Measurements from ENCODE around the gene TMPRSS12. TPM values are rescaled to one million over a fixed set of nuclear protein-coding genes. Genes with fewer than 3 reads are reported as not detected.
A peak's percentile ranks its signal among the peaks of the same experiment; 100 is the strongest.

TMPRSS12 gene
- total and polyA plus RNA-seq, 2 donors (not counting 1 experiment from before 2014, with no cell fraction given): not detected

- peak; percentile 50 for DNase-seq
- peak overlapping the region; percentile 43 for H2AFZ ChIP-seq (ENCODE audit: insufficient read depth, low read depth, low read length, poor library complexity, severe bottlenecking)
- peak overlapping the region; percentile 76 for H3K4me2 ChIP-seq (replicated peaks; ENCODE audit: low read depth, low read length, poor library complexity, severe bottlenecking)
- Mint-ChIP-seq H3K27me3 (no peaks in the 10 kb centered on the region), H3K4me3 (peak overlapping the region; percentile 96), H3K4me1 (peaks cover 63% of the 10 kb centered on the region), H3K27ac (peak overlapping the region; percentile 98), H3K9me3 (ENCODE audit: insufficient read depth) (no peaks in the 10 kb centered on the region)
- WGBS (ENCODE audit: insufficient coverage): 0% methylated on average over 6 of the region's 7 CpGs
- H4K20me1 ChIP-seq (ENCODE audit: control insufficient read depth, insufficient read depth, low read length, poor library complexity, severe bottlenecking): peaks cover 23% of the 10 kb centered on the region
- no peak for TF ChIP-seq CTCF (IDR thresholded peaks at IDR 0.05)
- H3K27me3 ChIP-seq (replicated peaks in 1 of 4; ENCODE audit: control extremely low read depth in 1 of 4, control insufficient read depth in 3 of 4, insufficient read depth in 4 of 4, low read length in 3 of 4): no peaks in the 10 kb centered on the region
- peaks cover 0 to 18% of the 10 kb centered on the region in 2 experiments for H3K36me3 ChIP-seq (replicated peaks in 1 of 2; ENCODE audit: control extremely low read depth in 1 of 2, control insufficient read depth in 1 of 2, extremely low read depth in 1 of 2, insufficient read depth in 2 of 2, low read length in 1 of 2)
- peak overlapping the region; percentile 66 to 91 for H3K27ac ChIP-seq (ENCODE audit: low read length in 2 of 2)
- peaks cover 58% of the 10 kb centered on the region for H3K79me2 ChIP-seq (ENCODE audit: control insufficient read depth, insufficient read depth, low read length)
- H3K4me1 ChIP-seq (ENCODE audit: control insufficient read depth in 2 of 2, insufficient read depth in 2 of 2, low read length in 2 of 2): peaks cover 44 to 47% of the 10 kb centered on the region in 2 donors
- ChIA-PET POLR2A (interaction anchor here (0.6 to 0.9 kb wide), 4 partner anchors 32 to 444 kb away, joined by 3 to 5 read pairs (median 4); no protein-coding TSS in a partner anchor), CTCF (interaction anchor here (1.1 to 10.0 kb wide), 7 partner anchors 12 to 420 kb away, joined by 3 to 94 read pairs (median 5); partner anchors contain the start of genes ATF1 and DIP2B)
- H3K9me3 ChIP-seq (ENCODE audit: control extremely low read depth in 1 of 3, control insufficient read depth in 2 of 3, insufficient read depth in 1 of 3, low read length in 2 of 3): no peaks in the 10 kb centered on the region
- H3K4me3 ChIP-seq (ENCODE audit: control extremely low read depth in 1 of 5, extremely low read depth in 1 of 5, insufficient read depth in 1 of 5, low read depth in 2 of 5, low read length in 4 of 5): peak overlapping the region; percentile 75 to 99 (median 88)
- H3K9ac ChIP-seq (ENCODE audit: low read length): peak overlapping the region; percentile 92
- intact Hi-C loops (cut with micrococcal nuclease): loop anchor here (2.0 to 10.0 kb wide), 4 partner anchors 32 to 520 kb away; partner anchors contain the start of genes DIP2B and LARP4
- ATAC-seq (ENCODE audit: low read depth): no peak
Observed at GRCh38 chr12:50925342-50925651, 82.6 kb downstream of the TMPRSS12 start.

- intact Hi-C loops (cut with micrococcal nuclease): loop anchor here (2.0 to 10.0 kb wide), 4 partner anchors 33 to 521 kb away; partner anchors contain the start of genes DIP2B and LARP4
- Histone ChIP-seq H2AFZ (ENCODE audit: insufficient read depth, low read depth, low read length, poor library complexity, severe bottlenecking) (no peak overlapping the region), H3K9ac (ENCODE audit: low read length) (peak overlapping the region; percentile 92), H3K4me2 (replicated peaks; ENCODE audit: low read depth, low read length, poor library complexity, severe bottlenecking) (peak overlapping the region; percentile 76), H3K79me2 (ENCODE audit: control insufficient read depth, insufficient read depth, low read length) (peaks cover 64% of the 10 kb centered on the region), H4K20me1 (ENCODE audit: control insufficient read depth, insufficient read depth, low read length, poor library complexity, severe bottlenecking) (peaks cover 29% of the 10 kb centered on the region), H3K4me1 (ENCODE audit: control insufficient read depth in 2 of 2, insufficient read depth in 2 of 2, low read length in 2 of 2) (peaks cover 39 to 47% of the 10 kb centered on the region in 2 donors), H3K36me3 (replicated peaks in 1 of 2; ENCODE audit: control extremely low read depth in 1 of 2, control insufficient read depth in 1 of 2, extremely low read depth in 1 of 2, insufficient read depth in 2 of 2, low read length in 1 of 2) (peaks cover 3 to 25% of the 10 kb centered on the region in 2 experiments), H3K27me3 (replicated peaks in 1 of 4; ENCODE audit: control extremely low read depth in 1 of 4, control insufficient read depth in 3 of 4, insufficient read depth in 4 of 4, low read length in 3 of 4) (no peaks in the 10 kb centered on the region), H3K4me3 (ENCODE audit: control extremely low read depth in 1 of 5, extremely low read depth in 1 of 5, insufficient read depth in 1 of 5, low read depth in 2 of 5, low read length in 4 of 5) (peak overlapping the region; percentile 75 to 99 (median 88)), H3K9me3 (ENCODE audit: control extremely low read depth in 1 of 3, control insufficient read depth in 2 of 3, insufficient read depth in 1 of 3, low read length in 2 of 3) (no peaks in the 10 kb centered on the region), H3K27ac (ENCODE audit: low read length in 2 of 2) (peak overlapping the region; percentile 66 to 91)
- peak overlapping the region; percentile 79 for H3K27ac Mint-ChIP-seq
- H3K4me1 Mint-ChIP-seq: peaks cover 63% of the 10 kb centered on the region
- H3K27me3 Mint-ChIP-seq: no peaks in the 10 kb centered on the region
- no peak for ATAC-seq (ENCODE audit: low read depth)
- no peaks in the 10 kb centered on the region for H3K9me3 Mint-ChIP-seq (ENCODE audit: insufficient read depth)
- ChIA-PET CTCF (interaction anchor here (1.3 to 10.0 kb wide), 3 partner anchors 59 to 161 kb away, joined by 3 to 94 read pairs (median 25); no protein-coding TSS in a partner anchor), POLR2A (no interaction called here)
- DNase-seq: no peak
- no peak for TF ChIP-seq EZH2 (IDR thresholded peaks at IDR 0.05; ENCODE audit: borderline replicate concordance, insufficient read depth, low read depth, low read length, poor library complexity, severe bottlenecking)
- H3K4me3 Mint-ChIP-seq: peak overlapping the region; percentile 96
- WGBS (ENCODE audit: insufficient coverage): no CpG with 5 or more reads among the region's 1 CpG
Observed at GRCh38 chr12:50925920-50926319, 83.2 kb downstream of the TMPRSS12 start.

Measured in B cell (primary cell).